ENCODE results near the gene C10orf95. TPM values are rescaled to one million over a fixed set of nuclear protein-coding genes. Genes with fewer than 3 reads are reported as not detected.
"Not testable (repeated sequence)": the region's sequence is repeated elsewhere in the genome, so short reads cannot be mapped to it uniquely, and the experiment has no call there.

The C10orf95 gene, protein sequence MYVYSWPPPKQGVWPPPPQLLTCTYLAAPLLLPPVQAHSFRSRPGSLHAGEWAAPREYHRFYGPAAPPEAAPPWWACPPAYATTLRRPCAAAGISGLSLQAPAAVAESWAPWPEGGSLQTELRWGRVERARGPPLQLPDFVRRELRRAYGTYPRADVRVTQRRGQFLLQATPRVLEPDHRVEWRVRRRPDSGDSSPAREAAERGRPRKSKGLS
- total RNA-seq (ENCODE audit: low replicate concordance), result not detected in 2 replicates

- no peaks in the 10 kb centered on the region for H3K36me3 ChIP-seq
- Mint-ChIP-seq H3K4me3 (peak within 1 kb of the TSS; percentile 86), H3K4me1 (peaks cover 33% of the 10 kb centered on the region), H3K36me3 (peaks cover 2% of the 10 kb centered on the region), H3K27me3 (ENCODE audit: insufficient read depth, low read depth) (peaks cover 15% of the 10 kb centered on the region), H3K27ac (no peak within 1 kb of the TSS), H3K9me3 (no peaks in the 10 kb centered on the region)
- H3F3A ChIP-seq (ENCODE audit: low read depth), result peaks cover 64% of the 10 kb centered on the region
- H3K4me1 ChIP-seq, result peaks cover 34% of the 10 kb centered on the region
- no peaks in the 10 kb centered on the region for H3K79me2 ChIP-seq (ENCODE audit: low read depth)
- no peak for DNase-seq (ENCODE audit: low spot score)
- peak within 1 kb of the TSS; percentile 82 for H3K4me3 ChIP-seq
- H3K27me3 ChIP-seq, result peaks cover 9% of the 10 kb centered on the region
- no peak within 1 kb of the TSS for H3K9ac ChIP-seq
- TF ChIP-seq, protein P1, sequence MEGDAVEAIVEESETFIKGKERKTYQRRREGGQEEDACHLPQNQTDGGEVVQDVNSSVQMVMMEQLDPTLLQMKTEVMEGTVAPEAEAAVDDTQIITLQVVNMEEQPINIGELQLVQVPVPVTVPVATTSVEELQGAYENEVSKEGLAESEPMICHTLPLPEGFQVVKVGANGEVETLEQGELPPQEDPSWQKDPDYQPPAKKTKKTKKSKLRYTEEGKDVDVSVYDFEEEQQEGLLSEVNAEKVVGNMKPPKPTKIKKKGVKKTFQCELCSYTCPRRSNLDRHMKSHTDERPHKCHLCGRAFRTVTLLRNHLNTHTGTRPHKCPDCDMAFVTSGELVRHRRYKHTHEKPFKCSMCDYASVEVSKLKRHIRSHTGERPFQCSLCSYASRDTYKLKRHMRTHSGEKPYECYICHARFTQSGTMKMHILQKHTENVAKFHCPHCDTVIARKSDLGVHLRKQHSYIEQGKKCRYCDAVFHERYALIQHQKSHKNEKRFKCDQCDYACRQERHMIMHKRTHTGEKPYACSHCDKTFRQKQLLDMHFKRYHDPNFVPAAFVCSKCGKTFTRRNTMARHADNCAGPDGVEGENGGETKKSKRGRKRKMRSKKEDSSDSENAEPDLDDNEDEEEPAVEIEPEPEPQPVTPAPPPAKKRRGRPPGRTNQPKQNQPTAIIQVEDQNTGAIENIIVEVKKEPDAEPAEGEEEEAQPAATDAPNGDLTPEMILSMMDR (IDR thresholded peaks at IDR 0.05), result no peak
- TF ChIP-seq EZH2phosphoT487 (IDR thresholded peaks at IDR 0.05), result no peak
- TF ChIP-seq EZH2 (IDR thresholded peaks at IDR 0.05), result no peak
- H3K9me3 ChIP-seq (ENCODE audit: low read depth), result no peaks in the 10 kb centered on the region
- H3K4me2 ChIP-seq, result peak within 1 kb of the TSS; percentile 83
- H3K27ac ChIP-seq, result no peak within 1 kb of the TSS
- H4K20me1 ChIP-seq (ENCODE audit: low read depth), result peaks cover 18% of the 10 kb centered on the region
- peak within 1 kb of the TSS; percentile 69 for H2AFZ ChIP-seq (replicated peaks)
Observed at GRCh38 chr10:102451105-102451969, at the start of gene C10orf95. Gene C10orf95, minus strand, starts transcription at chr10:102451543. Its CDS starts 450 bp downstream, at chr10:102451093.

DNA sequence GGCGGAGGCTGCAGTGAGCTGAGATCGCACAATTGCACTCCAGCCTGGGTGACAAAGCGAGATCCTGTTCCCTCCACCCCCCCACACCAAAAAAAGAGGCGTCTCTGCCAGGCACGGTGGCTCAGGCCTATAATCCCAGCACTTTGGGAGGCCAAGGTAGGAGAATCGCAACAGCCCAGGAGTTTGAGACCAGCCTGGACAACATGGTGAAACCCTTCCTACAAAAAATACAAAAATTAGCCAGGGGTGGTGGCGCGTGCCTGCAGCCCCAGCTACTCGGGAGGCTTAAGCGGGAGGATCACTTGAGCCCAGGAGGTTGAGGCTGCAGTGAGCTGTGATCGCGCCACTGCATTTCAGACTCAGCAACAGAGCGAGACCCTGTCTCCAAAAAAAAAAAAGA is 49.3 kb upstream of the C10orf95 start:
- H3K36me3 ChIP-seq; H3K27ac ChIP-seq; H3K36me3 Mint-ChIP-seq; H3K4me3 Mint-ChIP-seq; H3K27ac Mint-ChIP-seq; DNase-seq (ENCODE audit: low spot score); H3K4me2 ChIP-seq; H3K27me3 Mint-ChIP-seq (ENCODE audit: insufficient read depth, low read depth); H2AFZ ChIP-seq (replicated peaks); H3K9me3 Mint-ChIP-seq; H3K27me3 ChIP-seq; H3K9me3 ChIP-seq (ENCODE audit: low read depth); H3K4me1 Mint-ChIP-seq; H3K9ac ChIP-seq: not testable (repeated sequence)
- H4K20me1 ChIP-seq (ENCODE audit: low read depth), result peaks cover 59% of the 10 kb centered on the region
- H3K79me2 ChIP-seq (ENCODE audit: low read depth), result peaks cover 76% of the 10 kb centered on the region
- H3K4me3 ChIP-seq, result peak overlapping the region; percentile 84
- peaks cover 15% of the 10 kb centered on the region for H3K4me1 ChIP-seq
- peaks cover 22% of the 10 kb centered on the region for H3F3A ChIP-seq (ENCODE audit: low read depth)

GRCh38 chr10:102499356-102499755 is 48.0 kb upstream of the C10orf95 start:
- peak overlapping the region; percentile 5 for H3K4me3 Mint-ChIP-seq
- no peak overlapping the region for H3K27ac Mint-ChIP-seq

More at GRCh38 chr10:102499356-102499755, 48.0 kb upstream of the C10orf95 start:
- TF ChIP-seq EZH2phosphoT487 (IDR thresholded peaks at IDR 0.05) (no peak), EZH2 (IDR thresholded peaks at IDR 0.05) (no peak)
- TF ChIP-seq, protein P1 (IDR thresholded peaks at IDR 0.05), result no peak
- H3K79me2 ChIP-seq (ENCODE audit: low read depth), result peaks cover 76% of the 10 kb centered on the region
- peaks cover 9% of the 10 kb centered on the region for H3K4me1 ChIP-seq
- no peaks in the 10 kb centered on the region for H3K36me3 ChIP-seq
- no peak overlapping the region for H3K27ac ChIP-seq
- H3K27me3 Mint-ChIP-seq (ENCODE audit: insufficient read depth, low read depth), result peaks cover 5% of the 10 kb centered on the region
- no peaks in the 10 kb centered on the region for H3K27me3 ChIP-seq
- H3K36me3 Mint-ChIP-seq, result no peaks in the 10 kb centered on the region
- H3F3A ChIP-seq (ENCODE audit: low read depth), result peaks cover 11% of the 10 kb centered on the region
- H3K4me1 Mint-ChIP-seq, result no peaks in the 10 kb centered on the region
- H3K4me3 ChIP-seq, result no peak overlapping the region
- no peaks in the 10 kb centered on the region for H3K9me3 Mint-ChIP-seq
- no peak for DNase-seq (ENCODE audit: low spot score)
- H3K4me2 ChIP-seq, result no peak overlapping the region
- H3K9ac ChIP-seq, result no peak overlapping the region
- H2AFZ ChIP-seq (replicated peaks), result no peak overlapping the region
- peaks cover 58% of the 10 kb centered on the region for H4K20me1 ChIP-seq (ENCODE audit: low read depth)
- H3K9me3 ChIP-seq (ENCODE audit: low read depth), result no peaks in the 10 kb centered on the region

Data from neural progenitor cell (in vitro differentiated cells).